ENCODE measurements around the gene C2orf15. TPM values are rescaled to one million over a fixed set of nuclear protein-coding genes. Genes with fewer than 3 reads are reported as not detected.

C2orf15 gene
- polyA plus RNA-seq, 2 of the 4 experiments (the other 2 are of a cell fraction), result 1.3 to 1.6 TPM

Small RNAs within 50 kb of the gene (small RNA-seq; reads per million reads assigned to genes)
- gene AC092587.1, result 0 reads per million in 6 experiments

Other genes with a start within 250 kb of the C2orf15 start
- 0.11 and 0.21 TPM in 2 replicates for gene CRACDL, start 205.5 kb upstream of the C2orf15 start, polyA plus RNA-seq (2011; rRNA removed)
- gene CRACDL, start 205.5 kb upstream of the C2orf15 start, polyA plus RNA-seq (2017; fragmentation: RNase III; extraction: RNeasy Plus Mini Kit Qiagen cat#74134 plus additional on column Dnase treatment), result 0.36 to 0.51 TPM (median 0.45 TPM) in 3 replicates
- 3.7 and 4.3 TPM in 2 replicates for gene TSGA10, start 13.2 kb downstream of the C2orf15 start, polyA plus RNA-seq (2011; rRNA removed)
- 4.2 to 4.8 TPM (median 4.5 TPM) in 3 replicates for gene TSGA10, start 13.2 kb downstream of the C2orf15 start, polyA plus RNA-seq (2017; fragmentation: RNase III; extraction: RNeasy Plus Mini Kit Qiagen cat#74134 plus additional on column Dnase treatment)
- 10.0 and 10.9 TPM in 2 replicates for gene LIPT1, start 13.3 kb downstream of the C2orf15 start, polyA plus RNA-seq (2011; rRNA removed)
- 4.1 to 4.8 TPM (median 4.2 TPM) in 3 replicates for gene LIPT1, start 13.3 kb downstream of the C2orf15 start, polyA plus RNA-seq (2017; fragmentation: RNase III; extraction: RNeasy Plus Mini Kit Qiagen cat#74134 plus additional on column Dnase treatment)
- gene MITD1, start 39.4 kb downstream of the C2orf15 start, polyA plus RNA-seq (2011; rRNA removed), result 17.8 and 33.7 TPM in 2 replicates
- gene MITD1, start 39.4 kb downstream of the C2orf15 start, polyA plus RNA-seq (2017; fragmentation: RNase III; extraction: RNeasy Plus Mini Kit Qiagen cat#74134 plus additional on column Dnase treatment), result 36.3 to 38.4 TPM (median 37.1 TPM) in 3 replicates
- gene MRPL30, start 39.5 kb downstream of the C2orf15 start, polyA plus RNA-seq (2011; rRNA removed), result 36.1 and 43.5 TPM in 2 replicates
- gene MRPL30, start 39.5 kb downstream of the C2orf15 start, polyA plus RNA-seq (2017; fragmentation: RNase III; extraction: RNeasy Plus Mini Kit Qiagen cat#74134 plus additional on column Dnase treatment), result 37.9 to 49.3 TPM (median 40.0 TPM) in 3 replicates
- gene LYG2, start 114.0 kb downstream of the C2orf15 start, polyA plus RNA-seq (2011; rRNA removed), result not detected in 2 replicates
- not detected in 3 replicates for gene LYG2, start 114.0 kb downstream of the C2orf15 start, polyA plus RNA-seq (2017; fragmentation: RNase III; extraction: RNeasy Plus Mini Kit Qiagen cat#74134 plus additional on column Dnase treatment)
- gene LYG1, start 159.5 kb downstream of the C2orf15 start, polyA plus RNA-seq (2011; rRNA removed), result 4.0 and 4.3 TPM in 2 replicates
- 2.4 to 3.2 TPM (median 2.9 TPM) in 3 replicates for gene LYG1, start 159.5 kb downstream of the C2orf15 start, polyA plus RNA-seq (2017; fragmentation: RNase III; extraction: RNeasy Plus Mini Kit Qiagen cat#74134 plus additional on column Dnase treatment)
- 53.3 and 65.6 TPM in 2 replicates for gene TXNDC9, start 194.6 kb downstream of the C2orf15 start, polyA plus RNA-seq (2011; rRNA removed)
- gene TXNDC9, start 194.6 kb downstream of the C2orf15 start, polyA plus RNA-seq (2017; fragmentation: RNase III; extraction: RNeasy Plus Mini Kit Qiagen cat#74134 plus additional on column Dnase treatment), result 36.7 to 37.2 TPM (median 36.7 TPM) in 3 replicates
- 25.0 and 52.9 TPM in 2 replicates for gene EIF5B, start 195.7 kb downstream of the C2orf15 start, polyA plus RNA-seq (2011; rRNA removed)
- 75.4 to 81.5 TPM (median 75.7 TPM) in 3 replicates for gene EIF5B, start 195.7 kb downstream of the C2orf15 start, polyA plus RNA-seq (2017; fragmentation: RNase III; extraction: RNeasy Plus Mini Kit Qiagen cat#74134 plus additional on column Dnase treatment)

Measured in A549 (cell line).